GM12801 (cell line): Measurements from ENCODE around the gene CHD6.

Experiments used
- CTCF ChIP-seq: IDR thresholded peaks from one replicate; pipeline ENCODE4 v1.5.1; 2011; ENCODE audit warnings: control low read depth; ENCODE audit not compliant: insufficient read length; ENCODE audit errors: extremely low read depth

The CHD6 gene

GRCh38 chr20:41537865-41538264, 80.3 kb downstream of the CHD6 start:
- no peak for TF ChIP-seq CTCF

- no peak for TF ChIP-seq CTCF
These were observed 83.3 kb downstream of the CHD6 start for GRCh38 chr20:41534842-41535241.

GRCh38 chr20:41534170-41534569, 84.0 kb downstream of the CHD6 start:
- TF ChIP-seq CTCF, result no peak

GRCh38 chr20:41533537-41534136, 84.5 kb downstream of the CHD6 start:
- TF ChIP-seq CTCF, result no peak

GRCh38 chr20:41532935-41533334, 85.2 kb downstream of the CHD6 start:
- TF ChIP-seq CTCF, result no peak

GRCh38 chr20:41531518-41532275, 86.5 kb downstream of the CHD6 start:
- TF ChIP-seq CTCF, result no peak

GRCh38 chr20:41530923-41531322, 87.3 kb downstream of the CHD6 start:
- no peak for TF ChIP-seq CTCF
